HepG2 (cell line): ENCODE data around the gene MYO1E. TPM values are rescaled to one million over a fixed set of nuclear protein-coding genes. Genes with fewer than 3 reads are reported as not detected.
A peak's percentile ranks its signal among the peaks of the same experiment; 100 is the strongest.

ENCODE experiments used
- DNMT3B ChIP-seq: conservative IDR thresholded peaks from 2 replicates; pipeline ENCODE4 v1.6.1; 2016; ENCODE audit warnings: missing biosample characterization, control low read depth
- DPF2 ChIP-seq: sonication (generic); formaldehyde crosslinking; IDR thresholded peaks from 2 replicates; pipeline ENCODE4 v1.4.0; 2020; ENCODE audit warnings: mild to moderate bottlenecking, low read depth, missing genetic modification reagents, borderline replicate concordance
- FOXP1 ChIP-seq, 2 experiments: fragments of 450-650 bp in 1 of 2; IDR thresholded peaks; 2 replicates each; pipeline ENCODE4 v1.6.1; 2017 to 2018; ENCODE audit warnings: antibody characterized with exemption in 1 of 2
- HINFP ChIP-seq: sonication (generic); formaldehyde crosslinking; IDR thresholded peaks from 2 replicates; pipeline ENCODE4 v1.4.0; 2020; ENCODE audit warnings: low read depth, mild to moderate bottlenecking, missing genetic modification reagents
- HOXA3 ChIP-seq: sonication (generic); formaldehyde crosslinking; IDR thresholded peaks from 2 replicates; pipeline ENCODE4 v1.5.0; 2020; ENCODE audit warnings: missing genetic modification reagents
- KLF11 ChIP-seq: IDR thresholded peaks from 2 replicates; pipeline ENCODE4 v1.6.1; 2016; ENCODE audit warnings: missing compliant biosample characterization
- NR2F1 ChIP-seq, 2 experiments: fragments of 450-650 bp in 1 of 2; formaldehyde crosslinking in 1 of 2; IDR thresholded peaks; 2 replicates each; pipeline versions ENCODE4 v1.5.0 to v1.6.1; 2016 to 2020; ENCODE audit warnings: mild to moderate bottlenecking in 1 of 2, missing compliant biosample characterization in 1 of 2, missing genetic modification reagents in 1 of 2, moderate library complexity in 1 of 2
- ZHX1 ChIP-seq: sonication (generic); formaldehyde crosslinking; IDR thresholded peaks from 2 replicates; pipeline ENCODE4 v1.8.1; 2022; ENCODE audit warnings: low read depth, mild to moderate bottlenecking, missing genetic modification reagents
- ZNF850 ChIP-seq: sonication (generic); formaldehyde crosslinking; conservative IDR thresholded peaks from 2 replicates; pipeline ENCODE4 v1.9.0; 2021; ENCODE audit warnings: mild to moderate bottlenecking, missing genetic modification reagents
- ZUFSP ChIP-seq: sonication (generic); formaldehyde crosslinking; IDR thresholded peaks from 2 replicates; pipeline ENCODE4 v1.9.0; 2021; ENCODE audit warnings: missing genetic modification reagents, mild to moderate bottlenecking, borderline replicate concordance
- polyA plus RNA-seq, 8 experiments: library from polyadenylated mRNA; depleted of rRNA in 3 of 8; stranded (reverse) in 7 of 8; unstranded in 1 of 8; fragments of >200 nt; fragmentation: Illumina TruSeq in 4 of 8; extraction: Trizol in 4 of 8; gene quantifications; 2 replicates each; pipeline versions ENCODE4 v1.2.1 to v1.2.3, GENCODE V29; 2011 to 2016; ENCODE audit warnings: low read depth in 4 of 8, missing spikeins in 1 of 8, mixed read lengths in 1 of 8; ENCODE audit not compliant: insufficient read depth in 1 of 8
- total RNA-seq, 5 experiments: library from RNA; depleted of rRNA; stranded (reverse); fragments of >200 nt; fragmentation: Illumina TruSeq; extraction: Trizol; gene quantifications; 2 replicates each; pipeline ENCODE4 v1.2.3, GENCODE V29; 2016; ENCODE audit warnings: low read depth in 1 of 5
- TF ChIP-seq, protein P1 (sequence below): IDR thresholded peaks from 2 replicates; pipeline ENCODE4 v1.6.1; 2012; ENCODE audit warnings: low read depth, low read length, improper control_type of control experiment
- TF ChIP-seq, protein P2 (sequence below): sonication (generic); formaldehyde crosslinking; IDR thresholded peaks from 2 replicates; pipeline ENCODE4 v1.4.0; 2020; ENCODE audit warnings: mild to moderate bottlenecking, missing genetic modification reagents

The MYO1E gene
- total and polyA plus RNA-seq, 2 of the 13 experiments (the other 11 are each of a cell fraction or from before 2014, with no cell fraction given): 15.7 to 25.1 TPM

GRCh38 chr15:59329570-59330350, 42.9 kb downstream of the MYO1E start (continued):
- TF ChIP-seq, protein P1, sequence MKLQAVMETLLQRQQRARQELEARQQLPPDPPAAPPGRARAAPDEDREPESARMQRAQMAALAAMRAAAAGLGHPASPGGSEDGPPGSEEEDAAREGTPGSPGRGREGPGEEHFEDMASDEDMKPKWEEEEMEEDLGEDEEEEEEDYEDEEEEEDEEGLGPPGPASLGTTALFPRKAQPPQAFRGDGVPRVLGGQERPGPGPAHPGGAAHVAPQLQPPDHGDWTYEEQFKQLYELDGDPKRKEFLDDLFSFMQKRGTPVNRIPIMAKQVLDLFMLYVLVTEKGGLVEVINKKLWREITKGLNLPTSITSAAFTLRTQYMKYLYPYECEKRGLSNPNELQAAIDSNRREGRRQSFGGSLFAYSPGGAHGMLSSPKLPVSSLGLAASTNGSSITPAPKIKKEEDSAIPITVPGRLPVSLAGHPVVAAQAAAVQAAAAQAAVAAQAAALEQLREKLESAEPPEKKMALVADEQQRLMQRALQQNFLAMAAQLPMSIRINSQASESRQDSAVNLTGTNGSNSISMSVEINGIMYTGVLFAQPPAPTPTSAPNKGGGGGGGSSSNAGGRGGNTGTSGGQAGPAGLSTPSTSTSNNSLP: peak; percentile 91
- no peak for TF ChIP-seq ZUFSP (CRISPR knock-in tag)
- TF ChIP-seq DNMT3B (CRISPR knock-in tag): no peak
- TF ChIP-seq FOXP1 (IDR thresholded peaks at IDR 0.05): no peak
- TF ChIP-seq FOXP1 (CRISPR knock-in tag; IDR thresholded peaks at IDR 0.05): no peak
- TF ChIP-seq, protein P2, sequence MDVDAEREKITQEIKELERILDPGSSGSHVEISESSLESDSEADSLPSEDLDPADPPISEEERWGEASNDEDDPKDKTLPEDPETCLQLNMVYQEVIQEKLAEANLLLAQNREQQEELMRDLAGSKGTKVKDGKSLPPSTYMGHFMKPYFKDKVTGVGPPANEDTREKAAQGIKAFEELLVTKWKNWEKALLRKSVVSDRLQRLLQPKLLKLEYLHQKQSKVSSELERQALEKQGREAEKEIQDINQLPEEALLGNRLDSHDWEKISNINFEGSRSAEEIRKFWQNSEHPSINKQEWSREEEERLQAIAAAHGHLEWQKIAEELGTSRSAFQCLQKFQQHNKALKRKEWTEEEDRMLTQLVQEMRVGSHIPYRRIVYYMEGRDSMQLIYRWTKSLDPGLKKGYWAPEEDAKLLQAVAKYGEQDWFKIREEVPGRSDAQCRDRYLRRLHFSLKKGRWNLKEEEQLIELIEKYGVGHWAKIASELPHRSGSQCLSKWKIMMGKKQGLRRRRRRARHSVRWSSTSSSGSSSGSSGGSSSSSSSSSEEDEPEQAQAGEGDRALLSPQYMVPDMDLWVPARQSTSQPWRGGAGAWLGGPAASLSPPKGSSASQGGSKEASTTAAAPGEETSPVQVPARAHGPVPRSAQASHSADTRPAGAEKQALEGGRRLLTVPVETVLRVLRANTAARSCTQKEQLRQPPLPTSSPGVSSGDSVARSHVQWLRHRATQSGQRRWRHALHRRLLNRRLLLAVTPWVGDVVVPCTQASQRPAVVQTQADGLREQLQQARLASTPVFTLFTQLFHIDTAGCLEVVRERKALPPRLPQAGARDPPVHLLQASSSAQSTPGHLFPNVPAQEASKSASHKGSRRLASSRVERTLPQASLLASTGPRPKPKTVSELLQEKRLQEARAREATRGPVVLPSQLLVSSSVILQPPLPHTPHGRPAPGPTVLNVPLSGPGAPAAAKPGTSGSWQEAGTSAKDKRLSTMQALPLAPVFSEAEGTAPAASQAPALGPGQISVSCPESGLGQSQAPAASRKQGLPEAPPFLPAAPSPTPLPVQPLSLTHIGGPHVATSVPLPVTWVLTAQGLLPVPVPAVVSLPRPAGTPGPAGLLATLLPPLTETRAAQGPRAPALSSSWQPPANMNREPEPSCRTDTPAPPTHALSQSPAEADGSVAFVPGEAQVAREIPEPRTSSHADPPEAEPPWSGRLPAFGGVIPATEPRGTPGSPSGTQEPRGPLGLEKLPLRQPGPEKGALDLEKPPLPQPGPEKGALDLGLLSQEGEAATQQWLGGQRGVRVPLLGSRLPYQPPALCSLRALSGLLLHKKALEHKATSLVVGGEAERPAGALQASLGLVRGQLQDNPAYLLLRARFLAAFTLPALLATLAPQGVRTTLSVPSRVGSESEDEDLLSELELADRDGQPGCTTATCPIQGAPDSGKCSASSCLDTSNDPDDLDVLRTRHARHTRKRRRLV (CRISPR knock-in tag): no peak
- no peak for TF ChIP-seq HINFP
- no peak for TF ChIP-seq ZHX1
- TF ChIP-seq KLF11 (CRISPR knock-in tag): no peak
- TF ChIP-seq HOXA3 (CRISPR knock-in tag): no peak
- no peak for TF ChIP-seq DPF2 (CRISPR knock-in tag)
- no peak for TF ChIP-seq NR2F1 (CRISPR knock-in tag; IDR thresholded peaks at IDR 0.05)
- TF ChIP-seq ZNF850: no peak
